Hematopoietic multipotent progenitor cell treated with erythropoietin and hydrocortisone succinate and interleukin-3 and kit ligand, for 4 days (in vitro differentiated cells): ENCODE measurements around the gene ZNF519.

Experiments used
- DNase-seq: peaks from one replicate; pipeline ENCODE4 v3.0.0-alpha.2; 2015

The ZNF519 gene

DNA sequence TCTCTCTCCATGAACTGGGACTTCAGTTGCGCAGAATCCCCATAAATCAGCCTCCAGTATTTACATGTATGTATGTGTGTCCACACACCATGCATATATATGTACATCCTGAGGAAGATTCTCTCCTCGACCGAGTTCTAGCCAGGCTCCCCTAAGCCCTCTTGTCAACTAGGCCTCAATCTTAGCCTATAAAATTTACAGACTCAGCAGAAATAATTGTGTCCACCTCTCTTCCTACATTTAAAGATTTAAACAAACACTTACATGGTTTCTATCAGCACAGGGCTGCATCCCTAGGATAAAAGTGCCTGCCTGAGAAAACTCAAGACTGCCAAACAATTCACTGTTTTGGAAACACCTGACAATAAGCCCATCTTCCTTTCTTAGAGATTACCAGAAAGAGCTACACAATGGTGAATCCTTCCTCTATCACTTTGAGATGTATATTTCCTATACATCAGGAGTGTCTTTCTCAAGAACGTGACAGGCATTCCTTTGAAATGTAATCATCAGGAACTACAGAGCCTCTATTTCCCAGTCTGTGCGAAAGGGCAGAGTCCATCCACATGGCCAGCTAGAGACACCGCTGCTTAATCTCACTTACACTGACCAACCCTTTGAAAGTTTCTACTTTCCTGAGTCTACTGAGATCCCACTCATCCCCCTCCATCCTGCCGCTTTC, 39.5 kb downstream of the ZNF519 start:
- no peak for DNase-seq

DNA sequence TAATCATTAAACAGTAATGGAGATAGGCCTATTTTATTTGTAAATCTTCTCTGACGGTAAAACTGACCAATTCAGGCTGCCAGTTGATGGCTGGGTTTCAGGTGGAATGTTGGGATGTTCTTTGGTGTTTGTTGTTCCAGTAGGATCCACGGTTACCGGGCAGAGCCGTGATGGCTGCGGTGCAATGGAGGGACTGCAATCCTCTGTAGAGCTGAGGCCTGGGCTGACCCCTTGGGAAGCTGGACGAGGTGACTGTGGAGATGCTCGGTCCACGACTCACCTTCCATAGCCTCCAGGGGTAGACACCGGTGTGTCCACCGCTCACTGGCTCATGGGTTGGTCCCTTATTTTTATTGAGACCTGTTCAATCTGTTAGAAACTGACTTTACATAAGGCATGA, 42.5 kb downstream of the ZNF519 start:
- no peak for DNase-seq

DNA sequence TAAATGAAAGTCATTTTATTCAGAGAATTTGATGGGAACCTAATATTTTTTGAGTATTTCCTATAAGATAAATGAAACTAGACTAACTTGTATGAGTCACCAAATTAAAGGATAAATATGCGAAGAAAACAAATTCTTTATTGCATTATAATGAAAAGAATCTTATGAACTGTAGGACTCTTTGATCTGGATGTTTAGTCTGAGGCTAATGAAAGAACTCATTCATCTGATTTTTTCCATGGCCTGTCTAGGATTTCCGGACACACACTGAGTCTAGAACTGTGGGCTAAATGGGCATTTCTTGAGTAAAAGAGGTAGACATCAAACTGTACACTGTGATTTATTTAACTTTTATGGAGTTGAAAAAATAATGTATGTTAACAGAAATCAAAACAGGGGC, 43.0 kb downstream of the ZNF519 start:
- no peak for DNase-seq

DNA sequence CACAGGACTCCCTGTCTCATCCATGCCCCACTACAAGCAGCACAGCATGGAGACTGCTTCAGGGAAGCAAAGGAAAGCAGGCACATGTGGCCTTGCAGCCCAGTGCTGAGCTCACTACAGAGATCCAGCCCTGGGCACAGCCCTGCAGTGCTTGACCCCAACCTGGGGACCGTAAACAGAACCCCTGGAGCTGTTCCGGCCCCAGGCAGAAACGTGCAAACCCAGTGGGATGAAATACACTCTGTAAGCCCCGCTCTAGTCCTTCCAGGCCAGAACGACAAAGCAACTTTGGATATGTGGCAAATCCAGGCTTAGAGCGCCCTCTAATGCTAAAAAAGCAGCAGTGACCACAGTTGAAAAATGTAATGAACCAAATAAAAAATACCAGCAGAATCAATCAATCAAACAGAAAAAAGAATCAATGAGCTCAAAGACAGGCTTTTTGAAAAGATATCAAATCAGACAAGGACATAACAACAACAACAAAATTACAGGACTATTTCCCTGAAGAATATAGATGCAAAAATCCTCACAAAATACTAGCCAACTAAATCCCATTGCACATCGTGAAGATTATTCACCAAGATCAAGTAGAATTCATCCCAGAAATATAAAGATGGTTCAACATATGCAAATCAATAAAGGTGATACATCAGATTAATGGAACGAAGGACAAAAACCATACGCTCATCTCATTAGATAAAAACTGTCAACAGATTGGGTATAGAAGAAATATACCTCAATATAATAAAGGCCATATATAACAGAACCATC, 45.6 kb downstream of the ZNF519 start:
- peak; percentile 73 for DNase-seq

DNA sequence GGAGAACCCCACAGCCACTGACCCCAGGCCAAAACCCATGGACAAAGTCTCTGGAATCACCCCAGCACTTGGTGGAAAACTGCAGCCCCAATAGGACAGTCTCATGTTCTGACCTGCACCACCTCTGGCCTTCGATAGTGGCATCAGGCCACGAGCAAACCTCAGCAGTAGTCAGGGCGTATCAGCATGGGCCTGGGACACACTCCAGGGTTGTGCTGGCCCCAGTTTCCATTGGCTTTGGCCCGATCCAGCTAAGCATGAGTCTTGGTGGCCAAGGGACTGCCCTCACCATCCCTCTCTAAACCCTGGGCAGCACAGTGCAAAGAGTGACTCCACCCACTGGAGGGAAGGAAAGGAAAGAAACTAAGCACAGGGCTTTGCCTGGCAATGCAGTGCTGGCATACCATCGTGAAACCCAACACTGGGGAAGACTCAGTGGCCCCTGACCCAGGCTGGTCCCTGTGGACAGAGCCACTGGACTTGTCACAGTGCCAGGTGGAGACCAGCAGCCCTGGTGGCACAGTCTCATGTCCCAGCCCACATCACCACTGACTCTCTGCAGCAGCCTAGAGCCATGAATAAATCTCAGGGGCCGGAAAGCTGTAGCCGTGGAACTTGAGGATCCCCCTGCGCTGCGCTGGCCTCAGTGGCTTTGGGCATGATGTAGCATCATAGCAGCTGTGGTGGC, 46.3 kb downstream of the ZNF519 start:
- no peak for DNase-seq

DNA sequence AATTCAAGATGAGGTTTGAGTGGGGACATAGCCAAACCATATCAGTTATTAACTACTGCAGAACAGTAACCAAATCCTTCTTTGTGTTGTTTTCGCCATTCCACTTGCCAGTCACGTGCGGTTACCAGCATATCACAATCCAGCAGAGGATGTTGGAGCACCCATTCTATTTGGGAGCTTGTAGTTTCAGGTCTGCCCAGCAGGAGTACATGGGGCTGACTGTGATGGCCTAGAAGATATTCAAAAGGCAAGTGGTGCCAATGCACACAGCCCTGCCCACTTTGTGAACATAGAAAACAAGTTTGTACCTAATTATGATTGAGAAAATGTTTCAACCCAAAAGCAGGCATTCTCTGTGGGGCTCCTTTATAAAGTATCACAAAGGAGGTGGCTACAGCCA, 57.0 kb downstream of the ZNF519 start:
- no peak for DNase-seq

DNA sequence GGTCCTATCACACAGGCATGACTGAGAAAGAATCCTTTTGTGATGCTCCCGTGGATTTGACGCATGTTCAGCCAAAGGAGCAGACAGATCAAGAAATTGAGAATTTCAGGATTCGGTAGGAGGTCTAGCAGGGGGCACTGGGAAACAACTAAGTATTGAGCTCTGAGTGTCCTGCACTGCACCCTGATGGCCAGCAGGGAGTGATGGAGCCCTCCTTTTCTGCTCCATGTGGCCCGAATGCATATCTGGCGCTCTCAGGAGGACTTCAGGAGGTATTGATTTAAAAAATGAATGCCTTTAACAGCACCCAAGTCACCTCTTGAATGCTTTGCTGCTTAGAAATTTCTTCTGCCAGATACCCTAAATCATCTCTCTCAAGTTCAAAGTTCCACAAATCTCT, 58.0 kb downstream of the ZNF519 start:
- peak; percentile 33 for DNase-seq

DNA sequence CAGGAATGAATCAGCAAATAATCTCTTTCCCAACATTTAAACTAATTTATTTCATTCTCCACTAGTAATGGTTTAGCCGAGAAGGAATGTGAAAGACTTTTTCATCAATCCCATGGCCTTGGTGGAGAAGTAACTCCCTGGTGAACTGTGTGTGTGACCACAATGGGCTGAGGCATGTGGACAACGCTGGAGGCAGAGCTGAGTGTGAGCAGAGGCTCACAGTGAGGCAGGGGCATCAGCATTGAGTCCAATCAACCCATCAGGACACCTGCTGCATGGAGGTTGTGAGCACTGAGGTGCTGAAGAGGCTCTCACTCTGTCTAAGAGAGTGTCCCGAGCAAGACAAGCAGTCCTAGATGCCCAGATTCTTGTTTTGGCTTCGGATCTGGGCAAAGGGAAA, 78.6 kb downstream of the ZNF519 start:
- DNase-seq, result no peak
